ENCODE data around the gene CLIC5. TPM values are rescaled to one million over a fixed set of nuclear protein-coding genes. Genes with fewer than 3 reads are reported as not detected.

CLIC5 gene
- total RNA-seq, 1 experiment from 2014 or later: not detected

- DNase-seq (ENCODE audit: low read depth): no peak
These were observed 116.5 kb downstream of the CLIC5 start for GRCh38 chr6:45898941-45899682.

GRCh38 chr6:45896783-45897441, 118.7 kb downstream of the CLIC5 start:
- DNase-seq (ENCODE audit: low read depth): peak; percentile 44

DNA sequence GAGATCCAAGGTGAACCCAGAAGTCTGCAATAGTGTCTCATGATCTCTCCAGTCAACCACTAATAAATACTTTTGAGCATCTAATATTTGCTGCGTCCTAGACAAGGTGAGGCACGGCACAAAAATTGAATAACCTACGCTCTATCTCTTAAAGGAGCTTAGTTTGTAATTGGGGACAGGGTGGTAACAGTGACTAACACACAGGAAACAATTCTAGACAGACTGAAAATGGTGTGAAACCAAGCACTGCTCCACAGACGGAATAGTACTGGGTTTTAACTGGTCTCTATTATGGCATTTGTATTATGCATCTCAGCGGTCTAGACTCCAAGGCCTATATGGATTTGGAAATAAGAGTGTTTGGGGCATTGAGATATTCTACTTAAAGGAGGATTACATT, 120.1 kb downstream of the CLIC5 start:
- no peak for DNase-seq (ENCODE audit: low read depth)

GRCh38 chr6:45892696-45893245, 122.9 kb downstream of the CLIC5 start:
- DNase-seq (ENCODE audit: low read depth): no peak

GRCh38 chr6:45892196-45892595, 123.5 kb downstream of the CLIC5 start:
- no peak for DNase-seq (ENCODE audit: low read depth)

- DNase-seq (ENCODE audit: low read depth): no peak
These were observed 128.9 kb downstream of the CLIC5 start for GRCh38 chr6:45886776-45887175.

- DNase-seq (ENCODE audit: low read depth): no peak
These were observed 131.3 kb downstream of the CLIC5 start for GRCh38 chr6:45884336-45884735.

DNA sequence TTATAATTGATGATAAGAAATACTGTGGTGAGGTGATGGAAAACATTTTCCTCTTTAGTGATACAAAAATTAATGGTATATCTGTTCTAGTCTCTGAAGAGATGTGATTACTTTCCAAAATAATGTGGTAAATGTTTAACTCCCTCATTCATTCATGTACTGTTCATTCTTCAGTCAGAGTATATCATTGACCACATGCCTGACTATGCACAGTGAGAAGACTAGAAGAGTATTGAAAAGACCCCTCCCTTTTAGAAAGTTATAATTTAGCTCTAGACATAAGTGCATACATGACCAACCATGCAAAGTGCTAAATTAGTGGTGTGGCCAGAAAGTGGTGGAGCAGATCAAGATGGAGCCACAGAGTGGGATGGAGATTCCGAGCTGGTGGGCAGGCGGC, 133.0 kb downstream of the CLIC5 start:
- no peak for DNase-seq (ENCODE audit: low read depth)

GRCh38 chr6:45881705-45882467, 133.8 kb downstream of the CLIC5 start:
- DNase-seq (ENCODE audit: low read depth): no peak

DNA sequence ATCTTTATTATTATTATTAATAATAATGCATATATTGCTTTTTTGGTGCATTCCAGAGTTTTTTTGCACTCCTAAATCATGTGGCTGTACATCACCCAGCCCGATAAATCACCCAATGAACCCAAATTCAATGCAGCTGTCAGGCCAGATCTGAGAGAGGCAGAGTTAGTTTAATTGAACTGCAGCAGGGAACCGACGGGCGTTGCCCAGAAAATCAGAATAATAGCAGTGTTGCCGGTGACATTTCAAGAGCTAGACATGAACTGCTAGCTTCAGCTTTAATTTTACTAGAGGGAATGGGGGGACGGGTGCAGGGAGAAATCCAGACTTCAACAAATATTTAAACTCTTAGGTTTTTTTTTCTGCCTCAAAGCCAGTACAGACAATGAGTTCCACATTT, 135.0 kb downstream of the CLIC5 start:
- no peak for DNase-seq (ENCODE audit: low read depth)

GRCh38 chr6:45880159-45880558, 135.5 kb downstream of the CLIC5 start:
- no peak for DNase-seq (ENCODE audit: low read depth)

DNA sequence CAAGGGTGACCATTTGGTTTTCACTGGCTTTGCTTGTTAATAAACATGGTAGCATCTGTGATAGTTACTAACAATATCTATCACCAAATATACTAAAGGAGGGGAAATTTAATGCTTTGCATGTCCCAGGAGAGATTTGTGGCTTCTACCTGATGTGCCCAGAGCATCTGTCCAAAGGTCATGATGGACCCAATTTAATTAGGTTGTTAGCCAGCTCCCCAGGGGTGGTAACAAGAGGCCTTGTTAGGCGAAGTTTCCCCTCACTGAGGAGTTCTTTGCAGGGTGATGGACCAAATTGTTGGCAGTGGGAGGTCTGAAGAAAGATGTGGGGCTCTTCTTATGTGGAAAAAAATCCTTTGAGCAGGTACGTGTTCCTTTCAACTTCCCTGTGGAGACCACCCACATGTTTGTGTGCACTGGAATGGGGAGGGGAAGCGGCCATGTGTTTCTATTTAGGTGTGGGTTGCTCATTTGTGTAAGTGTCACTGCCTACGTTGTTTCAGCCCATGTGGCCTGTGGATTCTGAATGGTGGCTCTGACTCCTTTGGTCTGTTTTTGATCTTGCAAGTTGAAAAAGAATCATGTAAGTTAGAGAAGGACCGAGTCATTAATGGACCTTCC, 137.6 kb downstream of the CLIC5 start:
- no peak for DNase-seq (ENCODE audit: low read depth)

DNA sequence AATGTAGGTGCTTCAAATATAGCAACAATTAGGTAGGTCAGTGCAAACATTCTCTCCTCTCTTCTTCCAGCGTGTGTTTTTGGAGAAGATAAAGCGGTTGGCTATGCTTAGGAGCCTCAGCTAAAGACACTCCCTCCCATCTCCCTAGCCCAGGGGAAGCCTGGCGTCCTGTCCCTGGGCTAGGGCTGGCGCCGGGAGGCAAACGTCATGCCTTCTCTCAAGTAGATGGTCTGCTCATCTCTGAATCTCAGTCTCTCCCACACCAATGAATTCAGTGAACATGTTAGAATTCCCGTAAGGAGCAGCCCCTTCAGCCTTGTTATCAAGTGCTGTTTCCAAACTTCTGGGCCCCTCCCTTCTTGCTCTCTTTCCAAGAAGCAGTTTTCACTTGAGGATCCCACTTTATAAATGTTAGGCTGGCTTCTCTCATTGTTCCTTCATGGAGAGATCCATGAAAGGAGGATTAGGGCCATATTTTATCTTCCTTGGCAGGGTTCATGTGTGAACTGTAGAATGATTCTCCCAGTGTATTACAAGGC, 142.8 kb downstream of the CLIC5 start:
- no peak for DNase-seq (ENCODE audit: low read depth)

DNA sequence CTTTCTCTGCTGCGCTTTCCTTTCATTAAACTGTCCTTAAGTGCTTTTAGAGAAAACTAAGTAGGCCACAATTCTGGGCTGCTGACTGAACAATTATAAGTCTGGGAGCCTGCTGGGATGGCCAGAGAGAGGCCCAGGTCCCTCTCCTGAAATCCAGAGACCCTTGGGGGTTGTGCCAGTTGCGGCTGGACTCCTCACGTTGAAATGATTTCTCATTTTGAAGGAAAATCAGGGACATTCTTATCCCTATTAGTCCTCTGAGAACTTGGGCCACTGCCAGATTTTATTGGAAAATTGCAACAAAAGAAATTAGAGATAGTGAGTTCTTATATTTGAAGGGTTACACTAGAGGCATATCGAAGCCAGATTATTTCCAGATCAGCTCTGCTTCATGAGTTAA, 145.1 kb downstream of the CLIC5 start:
- DNase-seq (ENCODE audit: low read depth): no peak

GRCh38 chr6:45864651-45865050, 151.0 kb downstream of the CLIC5 start:
- peak; percentile 46 for DNase-seq (ENCODE audit: low read depth)

- no peak for DNase-seq (ENCODE audit: low read depth)
These were observed 157.0 kb downstream of the CLIC5 start for GRCh38 chr6:45858691-45859090.

- DNase-seq (ENCODE audit: low read depth): no peak
These were observed 157.8 kb downstream of the CLIC5 start for GRCh38 chr6:45857827-45858226.

DNA sequence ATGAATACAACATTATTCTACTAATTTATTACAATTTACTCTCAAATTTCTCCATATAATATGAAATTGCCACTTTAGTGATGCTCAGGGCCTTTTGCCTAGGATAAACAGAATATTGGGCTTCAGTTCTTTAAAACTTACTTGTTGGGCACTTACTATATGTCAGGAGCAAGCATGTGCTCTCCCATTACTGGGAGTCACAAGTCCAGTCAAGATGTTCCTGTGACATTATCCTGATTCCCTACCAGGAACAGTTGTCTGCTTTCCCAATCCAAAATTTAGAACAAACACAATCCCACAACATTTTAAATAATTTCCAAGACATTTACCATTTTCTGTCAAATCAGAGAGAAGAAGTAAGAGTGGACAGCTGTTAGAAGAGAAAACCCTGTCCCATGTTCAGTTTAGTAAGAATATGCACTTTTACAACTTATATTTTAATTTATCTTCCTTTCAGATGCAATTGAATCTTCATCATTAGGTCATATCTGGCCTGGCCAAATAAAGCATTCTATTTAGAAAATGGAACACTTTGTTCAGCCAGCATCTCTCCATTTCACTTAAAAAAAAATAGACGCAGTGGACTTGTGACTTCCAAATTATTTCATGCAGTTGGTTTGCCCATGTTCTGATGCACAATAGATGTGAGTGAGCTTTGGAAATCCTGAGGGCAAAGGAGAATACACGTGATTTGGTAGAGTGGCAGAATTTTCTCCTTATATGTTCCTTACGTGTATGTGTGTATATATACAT, 159.8 kb downstream of the CLIC5 start:
- no peak for DNase-seq (ENCODE audit: low read depth)

DNA sequence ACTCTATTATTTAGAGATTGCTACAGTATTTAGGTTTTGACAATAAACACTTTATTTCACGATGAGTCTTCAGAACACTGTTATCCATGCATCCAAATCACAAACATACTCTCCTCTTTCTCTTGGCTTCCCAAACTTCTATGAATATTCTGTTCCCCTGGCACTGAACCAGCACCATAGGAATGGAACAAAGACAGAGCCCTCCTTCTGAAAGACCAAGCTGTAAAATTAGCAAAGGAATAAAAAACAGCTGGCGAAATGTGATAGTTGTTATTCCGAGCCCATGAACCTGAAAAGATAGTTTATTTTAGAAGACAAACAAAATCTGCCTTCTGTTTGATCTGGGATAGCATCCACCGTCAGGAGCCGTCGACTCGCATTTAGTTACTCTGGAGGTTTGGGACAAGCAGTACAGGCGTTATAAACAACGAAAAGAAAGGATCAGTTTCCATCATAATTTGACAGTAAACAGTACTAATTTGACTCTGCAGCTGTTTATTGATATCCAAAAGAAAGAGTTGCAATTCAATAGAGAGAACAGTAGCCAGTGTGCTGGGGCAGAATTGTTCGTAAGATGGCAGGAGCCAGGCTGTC, 161.4 kb downstream of the CLIC5 start:
- DNase-seq (ENCODE audit: low read depth): no peak

- DNase-seq (ENCODE audit: low read depth): no peak
These were observed 164.6 kb downstream of the CLIC5 start for GRCh38 chr6:45851034-45851400.

All from HT1080 (cell line).